GM19043 (cell line): Measurements from ENCODE around the gene RIGI.
A peak's percentile ranks its signal among the peaks of the same experiment; 100 is the strongest.
"Not testable (repeated sequence)": the region's sequence is repeated elsewhere in the genome, so short reads cannot be mapped to it uniquely, and the experiment has no call there.

Experiments used
- ATAC-seq: cut with Tn5 transposase; IDR thresholded peaks from one replicate; pipeline ENCODE4 v1.9.1; 2021; ENCODE audit warnings: low read depth; ENCODE audit not compliant: unreplicated experiment

Gene RIGI

DNA sequence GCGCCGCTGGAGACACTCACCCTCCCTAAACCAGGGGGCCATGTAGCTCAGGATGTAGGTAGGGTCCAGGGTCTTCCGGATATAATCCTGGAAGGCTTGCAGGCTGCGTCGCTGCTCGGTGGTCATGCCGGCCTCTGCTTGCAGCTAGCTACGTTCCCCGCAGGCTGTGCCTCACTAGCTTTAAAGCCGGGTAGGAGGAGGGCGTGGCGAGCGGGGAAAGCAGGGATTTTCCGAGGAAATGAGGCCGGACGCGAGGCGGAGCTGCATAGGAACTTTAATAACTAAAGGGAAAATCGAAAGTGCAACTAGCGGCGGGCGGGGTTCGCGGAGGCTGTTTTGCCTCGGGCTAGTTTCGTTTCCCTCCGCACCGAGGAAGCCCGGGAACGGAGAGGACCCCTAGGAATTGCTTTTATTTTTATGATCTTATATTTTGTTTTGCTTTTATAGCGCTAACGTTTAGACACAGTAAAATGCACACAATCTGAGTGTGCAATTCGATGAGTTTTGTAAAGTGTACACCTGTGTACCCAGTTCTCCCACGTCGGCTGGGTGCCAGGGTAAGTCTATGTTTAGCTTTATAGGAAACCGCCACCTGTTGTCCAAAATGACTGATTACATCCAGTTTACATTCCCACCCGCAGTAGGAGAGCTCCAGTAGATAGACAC lies at the start of gene RIGI:
RIGI (minus strand) TSS at position 156 of the 666 bp plus-strand sequence; CDS start at position 126, 30 bp downstream.
- ATAC-seq: peak; percentile 53

DNA sequence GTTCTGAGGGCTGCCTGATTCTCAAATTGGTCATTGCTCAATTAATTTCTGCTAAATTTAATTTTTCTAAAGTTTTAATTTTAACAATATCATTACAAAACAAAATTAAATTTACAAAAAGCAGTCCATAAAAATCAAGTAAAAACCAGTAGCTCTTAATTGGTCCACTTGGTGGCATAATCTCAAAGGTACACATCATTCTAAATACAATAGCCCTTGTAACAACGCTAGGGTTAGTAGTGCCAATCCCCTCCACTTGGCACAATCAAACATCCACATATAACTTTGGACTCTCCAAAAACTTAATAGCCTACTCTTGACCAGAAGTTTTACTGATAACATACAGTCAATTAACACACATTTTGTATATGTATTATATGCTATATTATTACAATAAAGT lies 48.9 kb upstream of the RIGI start:
- ATAC-seq: no peak

DNA sequence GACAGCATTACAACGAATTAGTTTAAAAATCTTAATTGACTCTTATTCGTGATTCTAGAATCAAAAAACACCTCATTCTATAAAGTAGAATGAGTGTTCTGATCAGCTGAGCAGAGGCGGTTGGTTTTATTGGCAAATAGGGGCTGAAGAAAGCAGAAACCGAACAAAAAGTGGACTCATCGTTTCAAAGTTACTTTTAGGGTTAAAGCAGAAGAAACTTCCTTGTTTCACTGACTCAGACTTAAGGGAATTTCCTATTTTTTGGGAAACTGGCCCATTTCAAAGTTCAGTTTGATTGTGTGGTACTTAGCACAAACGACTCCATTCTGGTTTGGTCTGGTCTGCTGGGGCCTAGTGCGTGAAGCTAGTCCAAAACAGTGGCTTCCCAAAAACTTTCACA lies 47.8 kb upstream of the RIGI start:
- ATAC-seq: no peak

DNA sequence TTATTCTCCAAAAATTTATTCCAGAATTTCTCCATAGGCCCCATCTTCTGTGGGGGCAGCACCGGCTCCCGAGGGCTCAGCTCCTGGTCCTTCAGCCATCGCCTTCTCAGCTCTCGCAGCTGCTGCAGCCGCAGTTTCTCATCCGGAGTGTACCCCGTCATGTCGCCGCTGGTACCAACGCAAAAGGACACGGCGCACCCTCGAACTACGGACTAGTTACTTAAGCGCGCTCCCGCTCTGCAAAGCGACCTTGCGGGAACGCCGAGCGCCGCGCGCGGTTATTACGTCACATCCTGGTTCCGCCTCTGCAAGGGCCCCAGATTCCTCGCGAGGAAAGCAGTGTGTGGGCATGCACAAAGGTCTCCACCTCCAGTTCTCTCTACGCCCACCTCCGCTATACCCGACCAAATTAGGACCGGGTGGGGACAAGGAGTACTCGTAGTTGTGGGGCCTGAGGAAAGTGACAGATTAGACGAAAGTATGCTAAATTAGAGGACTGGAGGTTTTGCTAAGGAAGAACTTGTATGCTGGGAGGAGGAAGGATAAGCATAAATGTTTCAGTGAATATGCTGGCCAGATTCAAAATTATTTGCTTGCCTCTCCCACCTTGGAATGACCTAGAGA lies 47.0 kb upstream of the RIGI start, which contains the start of gene NDUFB6:
NDUFB6 (minus strand) TSS at position 260 of the 624 bp plus-strand sequence; CDS start at position 161, 99 bp downstream.
- ATAC-seq: peak; percentile 80

DNA sequence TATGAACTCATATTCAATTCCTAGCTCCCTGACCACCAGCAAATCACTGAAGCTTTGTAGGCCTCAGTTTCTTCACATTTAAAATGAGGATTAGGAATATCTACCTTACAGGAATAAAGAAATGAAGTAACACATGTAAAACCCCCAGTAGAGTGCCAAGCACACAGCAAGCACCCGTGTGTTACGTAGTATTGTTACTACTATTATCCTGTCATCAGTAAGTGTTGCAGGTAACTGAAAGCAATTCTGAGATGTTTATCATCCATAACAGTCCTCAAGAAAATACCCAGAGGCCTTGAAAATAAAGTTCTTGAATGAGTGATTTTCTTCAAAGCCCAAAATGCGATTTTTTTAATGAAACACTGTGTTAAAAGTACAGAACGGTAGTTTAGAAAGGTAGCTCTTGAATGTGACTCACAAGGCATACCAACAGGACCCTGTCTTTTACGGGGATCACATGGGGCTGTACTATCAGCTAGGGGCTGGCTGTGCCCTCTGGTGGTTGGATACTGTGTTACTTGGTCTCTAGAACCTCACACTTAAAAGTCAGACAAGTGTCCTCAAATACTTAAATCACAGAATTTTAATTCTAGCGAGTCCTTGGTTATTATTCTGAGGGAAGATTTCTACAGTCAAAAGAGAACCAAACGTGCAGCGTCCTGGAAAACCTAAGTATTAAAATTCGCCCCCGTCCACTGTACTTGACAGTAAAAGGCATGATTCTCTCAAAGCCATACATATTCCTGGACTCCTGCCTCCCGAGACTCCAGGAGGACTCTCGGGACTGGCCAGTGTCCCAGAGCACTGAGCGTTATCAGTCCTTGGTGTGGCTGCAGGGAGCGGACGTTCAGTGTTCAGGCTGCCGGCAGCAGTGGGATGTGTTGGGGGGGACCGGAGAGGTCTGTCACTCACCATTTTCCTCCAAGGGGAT lies 46.2 kb upstream of the RIGI start:
- peak; percentile 90 for ATAC-seq

DNA sequence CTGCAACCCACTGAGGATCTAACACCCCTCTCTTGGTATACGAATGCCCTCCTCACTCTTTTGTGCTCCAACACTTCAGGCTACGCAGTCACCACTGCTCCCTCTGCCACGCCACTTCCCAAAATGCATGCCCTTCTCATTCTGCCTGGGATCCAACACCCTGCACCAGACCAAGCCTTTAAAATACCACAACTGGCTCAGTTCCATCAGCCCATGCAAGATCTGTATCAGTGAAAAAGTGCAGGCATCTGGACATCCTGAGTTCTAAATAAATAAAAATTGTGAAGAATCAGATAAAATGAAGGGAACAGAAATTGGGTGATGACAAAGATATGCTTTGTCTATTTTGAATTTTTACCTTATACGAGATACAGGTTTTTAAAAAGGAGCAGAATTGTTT lies 44.3 kb upstream of the RIGI start:
- ATAC-seq: no peak

DNA sequence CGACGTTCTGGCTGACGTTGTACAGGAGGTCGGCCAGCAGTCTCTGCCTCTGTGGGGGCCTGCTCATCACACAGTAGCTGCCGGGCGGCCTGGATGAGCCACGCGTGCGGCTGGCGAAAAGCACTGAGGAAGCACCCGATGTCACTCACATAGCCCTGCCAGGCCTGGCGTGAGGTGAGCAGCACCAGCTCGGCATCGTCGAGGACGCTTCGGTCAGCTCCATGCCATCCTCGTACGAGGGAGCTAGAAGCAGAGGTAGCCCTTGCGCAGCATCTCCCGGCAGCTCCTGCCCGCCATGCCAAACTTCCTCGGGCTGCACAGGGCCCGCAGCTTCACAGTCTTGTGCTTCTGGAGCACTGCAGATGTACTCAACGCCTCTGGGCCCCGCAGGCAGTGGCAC lies 40.8 kb upstream of the RIGI start:
- no peak for ATAC-seq

DNA sequence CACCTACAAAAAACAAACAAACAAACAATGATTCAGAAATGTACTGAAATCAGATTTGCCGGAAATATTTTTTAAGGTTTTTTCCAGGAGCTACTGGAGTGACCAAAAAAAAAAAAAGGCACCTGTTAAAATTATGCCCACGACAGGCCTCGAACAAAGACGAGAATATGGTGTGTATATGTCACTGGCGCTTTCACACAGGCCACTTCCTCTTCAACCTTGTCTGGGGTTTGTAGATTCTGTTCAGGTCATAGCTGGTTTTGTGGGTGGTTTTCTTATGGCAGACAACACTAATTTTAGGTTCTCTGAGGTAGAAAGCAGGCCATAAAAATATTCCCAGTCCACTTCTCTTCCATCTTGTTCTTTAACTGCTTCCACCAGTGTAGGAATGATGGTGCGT lies 40.0 kb upstream of the RIGI start:
- ATAC-seq: no peak

DNA sequence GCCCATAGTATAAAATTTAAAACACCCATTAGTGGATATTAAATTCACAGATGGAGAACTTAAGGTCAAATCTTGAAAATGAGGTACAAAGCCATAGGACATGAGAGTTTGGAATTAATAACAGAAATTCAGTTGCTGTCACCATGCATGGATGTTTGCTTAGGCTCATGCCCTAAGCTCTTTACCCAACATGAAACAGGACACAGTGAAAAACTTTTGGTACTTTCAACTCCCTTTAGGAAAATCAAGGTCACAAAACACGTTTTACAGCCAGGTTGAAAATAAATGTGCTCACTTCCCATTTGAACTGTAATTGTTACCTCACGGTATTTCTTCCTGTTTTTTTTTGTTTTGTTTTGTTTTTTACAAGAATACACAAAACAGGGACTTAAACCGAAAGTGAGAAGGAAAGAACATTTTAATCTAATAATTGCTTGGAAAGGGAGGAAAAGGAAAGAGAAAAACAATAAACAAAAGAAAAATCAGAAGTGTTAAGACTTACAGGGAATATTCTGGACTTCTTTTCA lies 32.5 kb upstream of the RIGI start:
- ATAC-seq: no peak

DNA sequence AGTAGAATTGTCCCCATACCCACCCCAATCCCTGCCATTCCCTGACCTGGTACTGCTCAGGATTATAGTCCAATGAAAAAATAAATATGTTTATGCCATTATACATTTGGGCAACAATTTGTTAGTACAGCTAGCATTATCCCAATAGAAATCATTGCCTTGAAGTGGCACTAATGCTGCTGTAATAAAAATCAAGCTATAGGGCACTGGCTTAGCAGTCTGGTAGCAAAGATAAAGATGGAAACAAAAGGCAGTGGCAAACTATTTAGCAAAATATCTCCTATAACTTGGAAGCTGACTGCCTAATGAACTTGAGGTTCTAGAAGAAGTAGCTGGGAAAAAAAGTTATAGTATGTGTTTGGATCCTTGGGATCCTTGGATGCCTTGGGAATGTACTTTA lies 28.6 kb upstream of the RIGI start:
- no peak for ATAC-seq

DNA sequence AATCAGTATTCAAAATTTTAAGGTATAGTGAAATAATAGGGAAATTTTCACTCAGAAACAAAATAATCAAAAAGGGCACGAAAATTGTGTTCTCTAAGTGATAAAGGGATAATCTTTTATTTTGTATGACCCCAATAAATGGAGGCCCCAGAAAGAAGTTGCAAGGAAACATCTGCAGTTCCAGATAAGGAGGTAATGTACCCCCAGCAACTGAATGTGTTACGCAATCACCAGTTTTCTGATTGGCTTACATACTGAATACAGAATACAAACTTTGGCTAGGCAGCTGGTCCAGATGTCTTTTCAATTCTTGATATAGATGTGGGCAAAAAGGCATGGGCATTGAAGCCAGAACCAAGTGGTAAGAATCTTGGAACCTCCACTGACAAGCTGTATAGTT lies 28.1 kb upstream of the RIGI start:
- ATAC-seq: no peak

DNA sequence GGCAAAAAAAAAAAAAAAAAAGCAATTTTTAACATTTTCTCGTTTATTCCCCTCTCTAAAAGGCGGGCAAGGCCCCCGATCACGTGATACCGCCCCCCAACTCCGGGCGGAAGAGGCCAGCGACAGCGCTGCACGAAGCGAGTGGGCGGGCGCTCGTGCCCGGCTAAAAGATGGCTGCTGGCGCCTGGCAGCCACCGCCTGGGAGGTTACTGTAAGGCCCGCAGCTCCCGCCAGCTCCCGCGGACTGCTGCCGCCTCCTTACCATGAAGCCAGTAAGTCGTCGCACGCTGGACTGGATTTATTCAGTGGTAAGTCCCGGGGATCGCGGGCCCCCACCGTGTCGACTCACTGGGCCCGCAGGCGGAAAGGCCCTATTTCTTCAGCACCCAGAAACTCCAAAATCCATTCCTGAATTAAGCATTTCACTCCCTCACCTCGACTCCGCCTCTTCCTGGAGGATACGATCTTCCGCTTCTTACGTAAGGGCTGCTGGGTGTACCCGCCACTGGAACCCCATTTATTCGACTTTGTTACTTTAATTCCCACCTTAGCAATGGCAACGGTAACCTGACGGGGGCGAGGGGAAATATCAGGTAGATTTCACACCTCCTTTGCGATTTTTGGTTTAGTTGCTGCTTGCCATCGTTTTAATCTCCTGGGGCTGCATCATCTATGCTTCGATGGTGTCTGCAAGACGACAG lies 26.3 kb upstream of the RIGI start, which contains the start of the genes SMIM27 and TOPORS:
SMIM27 (plus strand) TSS at position 156 of the 701 bp plus-strand sequence; CDS start at position 264, 108 bp downstream.
TOPORS (minus strand) TSS at position 415 of the 701 bp plus-strand sequence; CDS start at position 265, 150 bp downstream.
- ATAC-seq: peak; percentile 66

DNA sequence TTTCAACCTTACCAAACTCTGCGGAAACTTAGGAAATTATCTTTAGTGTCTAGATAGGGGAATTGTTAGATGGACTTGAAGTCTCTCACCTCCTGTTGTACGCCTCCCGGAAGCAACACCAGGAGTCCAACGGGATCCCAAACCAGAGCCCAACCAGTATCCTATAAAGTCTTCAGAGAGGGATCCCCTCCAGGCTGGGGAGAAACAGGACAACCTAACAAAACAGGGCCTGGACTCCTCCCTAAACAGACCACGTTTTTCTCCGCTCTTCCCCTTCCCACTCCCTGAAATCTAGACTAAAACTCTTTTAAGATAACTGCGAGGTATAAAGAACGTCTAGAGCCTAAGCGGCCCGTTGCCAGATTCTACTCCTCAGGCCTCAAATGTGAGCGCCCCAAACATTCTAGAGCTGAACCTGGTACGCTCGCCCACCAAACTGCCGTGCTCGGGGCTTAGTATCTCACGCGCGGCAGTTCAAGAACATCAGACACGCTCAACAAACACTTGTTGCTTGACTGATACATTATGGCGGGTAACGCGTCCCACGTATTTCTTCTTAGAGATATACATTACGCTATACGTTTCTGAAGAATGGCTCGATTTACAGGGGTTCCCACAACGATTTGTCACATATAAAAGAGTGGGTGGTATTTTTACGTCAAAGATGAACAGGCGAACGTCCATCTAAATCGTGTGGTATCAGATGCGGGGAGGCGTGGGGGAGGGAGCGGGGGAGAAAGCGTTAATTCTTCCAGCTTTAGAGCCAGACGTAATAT lies 25.5 kb upstream of the RIGI start:
- ATAC-seq: peak; percentile 2

DNA sequence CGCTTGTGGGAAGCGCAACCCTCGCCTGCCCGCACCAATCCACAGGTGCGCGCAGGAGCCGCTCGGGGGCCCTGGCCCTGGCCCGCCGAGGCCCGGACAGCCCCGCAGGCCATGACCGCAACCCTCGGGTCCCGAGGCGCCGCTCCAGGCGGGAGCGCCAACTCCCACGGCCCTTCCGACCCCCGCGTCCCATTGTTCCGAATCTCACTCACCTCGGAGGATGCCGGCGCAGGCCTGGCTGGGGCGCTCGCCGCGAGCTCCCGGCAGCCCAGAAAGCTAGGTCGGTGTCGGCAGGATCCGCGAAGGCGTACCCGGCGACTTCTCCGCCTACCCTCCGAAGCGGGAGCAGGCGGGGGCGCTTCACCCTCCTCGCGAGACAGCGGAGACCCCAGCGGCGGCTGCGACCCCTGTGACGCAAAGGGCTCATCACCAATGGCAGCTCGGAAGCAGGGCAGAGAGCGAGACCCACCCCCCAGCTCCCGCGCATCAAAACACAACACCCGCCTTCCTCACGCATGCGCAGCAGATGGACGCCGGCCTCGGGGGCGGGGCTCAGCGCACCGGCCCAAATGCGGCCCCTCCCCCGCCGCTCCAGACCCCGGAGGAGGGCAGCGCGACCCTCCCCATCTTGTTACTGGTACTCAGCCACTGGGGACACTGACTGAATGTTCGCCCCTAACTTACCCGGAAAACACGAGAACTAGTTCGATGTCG lies 24.7 kb upstream of the RIGI start:
- ATAC-seq: peak; percentile 63

DNA sequence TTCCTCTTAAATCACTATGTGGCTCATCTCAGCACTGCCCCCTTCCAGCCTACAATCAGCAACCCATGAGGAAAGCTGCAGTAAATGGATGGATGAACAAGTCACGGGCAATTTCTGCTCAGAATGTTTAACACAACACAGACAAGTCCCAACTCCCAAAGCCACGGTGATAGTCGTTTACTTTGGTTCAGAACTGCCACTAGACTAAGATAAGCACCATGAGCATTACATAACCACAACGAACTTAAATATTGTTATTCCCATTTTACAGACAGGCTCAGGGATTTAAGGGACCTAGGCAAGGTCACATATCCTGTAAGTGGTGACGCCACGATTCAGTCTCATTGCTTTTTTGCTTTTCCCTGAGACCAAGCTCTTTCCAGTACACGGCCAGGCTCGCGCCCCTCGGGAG lies 24.2 kb upstream of the RIGI start:
- ATAC-seq: no peak

DNA sequence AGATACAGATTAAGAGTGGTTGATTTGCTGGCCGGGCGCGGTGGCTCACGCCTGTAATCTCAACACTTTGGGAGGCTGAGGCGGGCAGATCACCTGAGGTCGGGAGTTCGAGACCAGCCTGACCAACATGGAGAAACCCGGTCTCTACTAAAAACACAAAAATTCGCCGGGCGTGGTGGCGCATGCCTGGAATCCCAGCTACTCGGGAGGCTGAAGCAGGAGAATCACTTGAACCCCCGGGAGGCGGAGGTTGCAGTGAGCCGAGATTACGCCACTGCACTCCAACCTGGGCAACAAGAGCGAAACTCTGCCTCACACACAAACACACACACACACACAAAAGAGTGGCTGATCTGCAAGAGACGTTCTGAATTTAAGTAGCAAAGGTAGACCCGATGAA lies 22.2 kb upstream of the RIGI start:
- ATAC-seq: not testable (repeated sequence)

DNA sequence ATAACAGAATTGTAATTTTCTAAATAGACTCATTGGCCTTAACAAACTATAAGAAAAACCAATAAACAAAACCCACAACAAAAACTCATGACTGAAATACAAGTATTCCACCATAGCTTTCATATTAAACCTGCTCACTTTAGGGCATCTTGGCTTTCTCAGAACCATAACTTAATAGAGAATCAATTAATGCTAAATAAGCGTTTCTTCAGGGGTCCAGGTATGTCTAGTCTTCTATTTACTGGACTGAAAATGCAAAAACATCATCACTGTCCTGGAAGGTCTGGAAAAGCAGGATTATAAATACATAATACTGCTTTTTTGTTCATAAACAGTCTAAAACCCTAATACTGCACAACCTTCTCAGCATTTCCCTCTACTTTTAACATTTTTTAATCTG lies 19.9 kb upstream of the RIGI start:
- no peak for ATAC-seq

DNA sequence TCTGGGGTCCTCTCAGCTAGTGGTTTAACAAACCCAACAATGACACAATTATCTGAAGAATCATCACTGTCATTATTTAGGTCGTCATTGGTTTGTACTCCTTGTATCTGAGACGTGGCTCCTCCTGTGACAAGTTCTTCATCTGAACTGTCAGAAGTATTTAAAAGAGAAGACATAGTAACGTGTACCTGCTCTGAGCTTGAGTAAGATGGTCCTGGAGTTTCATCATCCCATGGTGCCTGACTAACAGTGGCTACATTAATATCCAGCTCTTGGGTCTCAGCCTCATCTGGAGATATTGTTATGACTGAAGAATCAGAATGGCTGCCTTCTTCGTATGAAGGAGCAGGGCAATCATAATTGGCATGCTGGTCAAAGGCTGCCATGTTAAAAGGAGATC lies 17.1 kb upstream of the RIGI start:
- ATAC-seq: no peak

DNA sequence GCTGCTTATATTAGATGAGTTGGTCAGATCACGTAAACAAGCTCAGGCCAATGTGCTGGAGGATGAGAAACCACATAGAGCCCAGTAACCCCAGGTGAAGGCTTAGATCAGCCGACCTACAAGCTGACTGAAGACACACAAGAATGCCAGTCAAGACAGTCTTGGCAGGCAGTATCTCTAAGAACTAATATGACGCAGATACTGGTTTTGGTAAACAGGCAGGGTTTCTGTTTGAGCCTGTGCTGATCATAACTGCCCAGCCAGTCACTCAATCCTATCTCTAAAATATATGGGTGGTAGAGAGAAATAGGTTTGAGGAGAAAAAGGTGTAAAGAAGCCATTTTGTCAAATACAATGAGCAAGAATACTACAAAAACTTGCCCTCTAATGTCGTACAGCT lies 7.8 kb upstream of the RIGI start:
- no peak for ATAC-seq
